GM19467 (cell line): ENCODE measurements around the gene RELN.
"Not testable (repeated sequence)": the region's sequence is repeated elsewhere in the genome, so short reads cannot be mapped to it uniquely, and the experiment has no call there.

Experiments used
- ATAC-seq: cut with Tn5 transposase; IDR thresholded peaks from one replicate; pipeline ENCODE4 v1.9.1; 2021; ENCODE audit warnings: mild to moderate bottlenecking, moderate library complexity; ENCODE audit not compliant: unreplicated experiment

Gene RELN

GRCh38 chr7:103796327-103796962 is 193.0 kb downstream of the RELN start:
- no peak for ATAC-seq

- ATAC-seq, result no peak
Observed at GRCh38 chr7:103795787-103796186, 193.7 kb downstream of the RELN start.

- ATAC-seq, result no peak
Observed at GRCh38 chr7:103795107-103795506, 194.4 kb downstream of the RELN start.

DNA sequence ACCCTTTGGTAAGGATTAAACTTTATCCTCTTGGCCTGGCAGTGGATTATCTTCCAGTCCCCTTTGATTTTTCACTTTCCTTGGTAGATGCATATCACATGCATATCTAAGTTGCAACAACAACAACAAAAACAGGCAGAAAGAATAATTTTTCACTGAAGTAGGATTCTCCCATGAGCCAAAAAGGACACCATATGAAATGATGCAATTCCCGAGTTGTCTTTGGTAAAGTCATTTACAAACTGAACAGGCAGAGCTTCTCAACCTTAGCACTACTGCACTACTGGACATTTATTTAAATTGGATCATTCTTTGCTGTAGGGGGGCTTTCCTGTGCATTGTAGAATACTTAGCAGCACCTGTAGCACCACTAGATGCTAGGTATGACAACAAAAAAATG is 195.0 kb downstream of the RELN start:
- no peak for ATAC-seq

DNA sequence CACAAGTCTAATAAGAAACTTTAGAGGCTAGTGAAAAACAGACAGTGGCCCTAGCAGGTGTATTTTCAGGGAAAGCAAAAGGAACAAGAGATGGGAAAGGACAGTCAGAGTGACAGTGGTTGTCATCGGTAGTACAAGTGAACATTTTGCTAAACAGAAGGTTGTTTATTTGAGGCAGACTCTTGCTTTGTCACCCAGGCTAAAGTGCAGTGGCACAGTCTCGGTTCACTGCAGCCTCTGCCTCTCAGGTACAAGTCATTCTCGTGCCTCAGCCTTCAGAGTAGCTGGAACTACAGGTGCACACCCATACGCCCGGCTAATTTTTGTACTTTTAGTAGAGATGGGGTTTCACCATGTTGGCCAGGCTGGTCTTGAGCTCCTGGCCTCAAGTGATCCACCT is 195.8 kb downstream of the RELN start:
- no peak for ATAC-seq

- ATAC-seq, result no peak
Observed at GRCh38 chr7:103791894-103792293, 197.6 kb downstream of the RELN start.

DNA sequence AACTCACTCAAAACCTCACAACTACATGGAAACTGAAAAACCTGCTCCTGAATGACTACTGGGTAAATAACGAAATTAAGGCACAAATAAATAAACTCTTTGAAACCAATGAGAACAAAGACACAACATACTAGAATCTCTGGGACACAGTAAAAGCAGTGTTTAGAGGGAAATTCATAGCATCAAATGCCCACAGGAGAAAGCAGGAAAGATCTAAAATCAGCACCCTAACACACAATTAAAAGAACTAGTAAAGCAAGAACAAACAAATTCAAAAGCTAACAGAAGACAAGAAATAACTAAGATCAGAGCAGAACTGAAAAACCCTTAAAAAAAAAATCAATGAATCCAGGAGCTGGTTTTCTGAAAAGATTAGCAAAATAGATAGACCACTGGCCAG is 202.4 kb downstream of the RELN start:
- not testable (repeated sequence) for ATAC-seq

GRCh38 chr7:103784646-103785286 is 204.7 kb downstream of the RELN start:
- ATAC-seq, result no peak

DNA sequence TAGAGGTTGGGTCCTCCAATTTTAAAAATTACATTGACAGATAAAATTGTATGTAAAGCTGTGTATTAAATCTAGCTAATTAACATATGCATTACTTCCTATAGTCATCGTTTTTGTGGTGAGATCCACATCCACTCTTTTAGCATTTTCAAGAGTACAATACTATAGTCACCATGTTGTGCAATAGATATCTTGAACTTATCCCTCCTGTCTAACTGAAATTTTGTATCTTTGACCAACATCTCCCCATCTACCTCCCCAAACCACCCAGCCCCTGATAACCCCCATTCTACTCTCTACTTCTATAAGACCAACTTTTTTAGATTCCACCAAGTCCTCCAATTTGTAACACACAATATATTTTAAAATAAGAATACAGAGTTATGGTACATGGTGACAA is 208.0 kb downstream of the RELN start:
- no peak for ATAC-seq

- not testable (repeated sequence) for ATAC-seq
Observed at GRCh38 chr7:103780561-103780960, 208.9 kb downstream of the RELN start.

DNA sequence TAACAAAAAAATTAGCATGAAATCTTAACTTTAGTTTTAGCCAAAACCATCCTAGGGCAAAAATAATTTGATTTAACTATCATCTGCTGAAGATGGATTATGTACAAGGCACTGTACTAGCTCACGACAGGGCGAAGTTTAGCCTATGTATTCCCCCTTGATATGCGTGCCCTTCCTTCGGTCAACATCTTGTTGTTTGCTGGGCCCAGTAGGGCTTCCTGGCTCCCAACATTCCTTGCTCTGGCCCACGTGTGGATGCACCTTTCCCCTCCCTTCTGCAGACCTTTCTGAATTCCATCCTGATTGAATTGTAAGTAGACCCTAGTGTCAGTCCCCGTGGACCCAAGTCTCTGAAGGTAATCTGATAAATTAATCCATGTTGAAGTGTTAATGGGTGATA is 212.0 kb downstream of the RELN start:
- ATAC-seq, result no peak

GRCh38 chr7:103773726-103774125 is 215.7 kb downstream of the RELN start:
- ATAC-seq, result no peak

DNA sequence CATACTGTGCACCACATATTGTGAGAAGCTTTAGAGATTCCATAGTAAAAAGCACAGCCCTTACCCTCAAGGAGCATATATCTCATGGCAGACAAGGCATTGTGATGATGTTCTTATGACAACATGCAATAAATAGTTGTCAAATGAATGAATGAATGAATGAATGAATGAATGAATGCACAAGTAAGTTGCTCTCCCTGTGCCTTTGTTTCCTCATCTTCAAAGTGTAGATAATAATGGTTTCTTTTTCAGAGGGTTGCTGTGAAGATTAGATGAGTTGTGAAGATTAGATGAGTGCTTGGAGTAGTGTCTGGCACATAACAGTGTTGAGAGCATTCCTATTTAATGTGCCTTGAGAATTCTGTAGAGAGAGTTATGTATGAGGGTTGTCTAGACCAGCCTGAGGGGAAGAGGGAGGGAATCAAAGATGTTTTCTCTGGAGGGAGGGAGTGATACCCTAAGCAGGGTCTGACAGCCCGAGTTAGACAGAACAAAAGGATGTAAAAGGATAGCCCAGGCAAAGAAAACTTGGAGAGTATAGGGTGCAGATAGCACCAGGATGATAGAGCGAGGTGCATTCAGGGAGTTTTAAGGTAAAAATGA is 217.2 kb downstream of the RELN start:
- no peak for ATAC-seq

DNA sequence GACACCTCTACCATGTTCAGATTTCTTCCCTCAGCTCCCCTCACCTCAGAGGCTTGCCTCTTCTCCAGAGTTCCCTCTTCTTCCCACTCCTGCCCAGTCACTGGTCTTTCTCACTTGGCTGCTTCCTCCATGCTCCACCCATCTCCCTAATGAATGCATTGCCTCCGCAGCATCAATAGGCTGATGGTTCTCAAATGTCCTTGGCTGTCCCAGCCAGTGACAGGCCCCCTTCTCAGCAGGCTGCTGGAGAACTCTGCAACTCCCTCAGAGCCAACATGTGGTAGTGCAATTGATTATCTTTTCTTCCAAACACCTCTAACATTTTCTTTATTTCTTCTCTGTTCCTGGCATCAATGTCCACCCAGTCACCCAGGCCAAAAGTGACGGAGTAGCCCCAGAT is 218.2 kb downstream of the RELN start:
- ATAC-seq, result no peak

GRCh38 chr7:103766660-103767059 is 222.8 kb downstream of the RELN start:
- ATAC-seq, result no peak

GRCh38 chr7:103765901-103766300 is 223.6 kb downstream of the RELN start:
- ATAC-seq, result no peak

GRCh38 chr7:103764901-103765300 is 224.6 kb downstream of the RELN start:
- no peak for ATAC-seq

GRCh38 chr7:103762877-103763276 is 226.6 kb downstream of the RELN start:
- ATAC-seq, result no peak

GRCh38 chr7:103762065-103762760 is 227.2 kb downstream of the RELN start:
- no peak for ATAC-seq

GRCh38 chr7:103752995-103753394 is 236.5 kb downstream of the RELN start:
- no peak for ATAC-seq

GRCh38 chr7:103751311-103751880 is 238.1 kb downstream of the RELN start:
- no peak for ATAC-seq

GRCh38 chr7:103748680-103749079 is 240.8 kb downstream of the RELN start:
- ATAC-seq, result no peak
